Right hindlimb (tissue), 1 donor: ENCODE results near the gene FAM120B.

Experiments
- DNase-seq: peaks from one replicate; pipeline ENCODE4 v3.0.0-alpha.2; 2018

Gene FAM120B

GRCh38 chr6:170448751-170449630, 142.4 kb downstream of the FAM120B start:
- DNase-seq, result no peak

GRCh38 chr6:170449835-170450753, 143.5 kb downstream of the FAM120B start:
- DNase-seq, result no peak

GRCh38 chr6:170450916-170451761, 144.6 kb downstream of the FAM120B start:
- DNase-seq, result no peak

GRCh38 chr6:170451762-170452651, 145.4 kb downstream of the FAM120B start:
- no peak for DNase-seq

GRCh38 chr6:170452767-170453545, 146.4 kb downstream of the FAM120B start:
- no peak for DNase-seq

GRCh38 chr6:170453586-170454511, 147.3 kb downstream of the FAM120B start:
- no peak for DNase-seq

GRCh38 chr6:170454512-170455285, 148.1 kb downstream of the FAM120B start:
- no peak for DNase-seq

- no peak for DNase-seq
These were observed 148.9 kb downstream of the FAM120B start for GRCh38 chr6:170455335-170455979.

GRCh38 chr6:170456334-170456733, 149.8 kb downstream of the FAM120B start:
- DNase-seq, result no peak
